ENCODE measurements around the gene METRN. TPM values are rescaled to one million over a fixed set of nuclear protein-coding genes. Genes with fewer than 3 reads are reported as not detected.

The METRN gene
- total RNA-seq, 4 donors from 2014 or later, result 4.9 to 47.2 (median 35.2) TPM

- intact Hi-C loops (cut with DNase I; ENCODE audit: low total_unique reads), result no loop called here
- peaks cover 12 to 31% (median 24%) of the 10 kb centered on the region in 4 donors for H3K4me1 ChIP-seq
- no peak for DNase-seq
- H3K9me3 ChIP-seq, result no peaks in the 10 kb centered on the region
- TF ChIP-seq POLR2AphosphoS5 (IDR thresholded peaks at IDR 0.05) (no peak), POLR2A (IDR thresholded peaks at IDR 0.05) (no peak), CTCF (IDR thresholded peaks at IDR 0.05) (no peak), EP300 (IDR thresholded peaks at IDR 0.05; ENCODE audit: low read depth) (no peak)
- no peak overlapping the region for H3K27ac ChIP-seq
- H3K27me3 ChIP-seq, result peaks cover 81% of the 10 kb centered on the region
- 47 to 94% methylated on average over 3 to 16 of the region's 19 CpGs for WGBS, 2 donors (ENCODE audit: low coverage in 1 of 2)
- H3K36me3 ChIP-seq, result no peaks in the 10 kb centered on the region
- no peak overlapping the region for H3K4me3 ChIP-seq
- in situ Hi-C loops (cut with MboI; ENCODE audit: low pct_ligation_motif_present in 1 of 4, low pct_unique_long_range_greater_than_20kb in 1 of 4, low sequenced_read_pairs in 3 of 4), result no loop called here
These were observed 15.8 kb upstream of the METRN start for GRCh38 chr16:698911-699671.

- no peak overlapping the region for H3K4me3 ChIP-seq
- 8% methylated on average over 59 of the region's 76 CpGs; no CpG with 5 or more reads in 1 of the 2 donors for WGBS, 2 donors (ENCODE audit: low coverage in 1 of 2)
- TF ChIP-seq CTCF (IDR thresholded peaks at IDR 0.05) (no peak), POLR2A (IDR thresholded peaks at IDR 0.05) (no peak), EP300 (IDR thresholded peaks at IDR 0.05; ENCODE audit: low read depth) (no peak), POLR2AphosphoS5 (IDR thresholded peaks at IDR 0.05) (no peak)
- H3K27ac ChIP-seq, result no peak overlapping the region
- intact Hi-C loops (cut with DNase I; ENCODE audit: low total_unique reads) (no loop called here), in situ Hi-C loops (cut with MboI; ENCODE audit: low pct_ligation_motif_present in 1 of 4, low pct_unique_long_range_greater_than_20kb in 1 of 4, low sequenced_read_pairs in 3 of 4) (no loop called here)
- H3K4me1 ChIP-seq, result peaks cover 3 to 14% (median 7%) of the 10 kb centered on the region in 4 donors
- H3K36me3 ChIP-seq, result no peaks in the 10 kb centered on the region
- H3K9me3 ChIP-seq, result no peaks in the 10 kb centered on the region
- no peak for DNase-seq
- H3K27me3 ChIP-seq, result peaks cover 82% of the 10 kb centered on the region
These were observed 14.0 kb upstream of the METRN start for GRCh38 chr16:700684-701584.

- in situ Hi-C loops (cut with MboI; ENCODE audit: low pct_ligation_motif_present in 1 of 4, low pct_unique_long_range_greater_than_20kb in 1 of 4, low sequenced_read_pairs in 3 of 4) (no loop called here), intact Hi-C loops (cut with DNase I; ENCODE audit: low total_unique reads) (no loop called here)
- H3K27ac ChIP-seq, result no peak overlapping the region
- no peak for DNase-seq
- TF ChIP-seq POLR2A (IDR thresholded peaks at IDR 0.05) (no peak), EP300 (IDR thresholded peaks at IDR 0.05; ENCODE audit: low read depth) (no peak), POLR2AphosphoS5 (IDR thresholded peaks at IDR 0.05) (no peak), CTCF (IDR thresholded peaks at IDR 0.05) (no peak)
- WGBS, 2 donors (ENCODE audit: low coverage in 1 of 2), result 79 to 85% methylated on average over 10 to 19 of the region's 19 CpGs
- H3K4me1 ChIP-seq, result peaks cover 0 to 12% (median 8%) of the 10 kb centered on the region in 4 donors
- H3K27me3 ChIP-seq, result peaks cover 89% of the 10 kb centered on the region
- H3K9me3 ChIP-seq, result no peaks in the 10 kb centered on the region
- no peaks in the 10 kb centered on the region for H3K36me3 ChIP-seq
- H3K4me3 ChIP-seq, result no peak overlapping the region
These were observed 12.6 kb upstream of the METRN start for GRCh38 chr16:702341-702740.

GRCh38 chr16:703406-703805 lies 11.5 kb upstream of the METRN start:
- Histone ChIP-seq H3K4me3 (no peak overlapping the region), H3K4me1 (peaks cover 0 to 12% (median 8%) of the 10 kb centered on the region in 4 donors), H3K27me3 (peaks cover 96% of the 10 kb centered on the region), H3K27ac (no peak overlapping the region), H3K9me3 (no peaks in the 10 kb centered on the region), H3K36me3 (no peaks in the 10 kb centered on the region)
- intact Hi-C loops (cut with DNase I; ENCODE audit: low total_unique reads) (no loop called here), in situ Hi-C loops (cut with MboI; ENCODE audit: low pct_ligation_motif_present in 1 of 4, low pct_unique_long_range_greater_than_20kb in 1 of 4, low sequenced_read_pairs in 3 of 4) (no loop called here)
- 69% methylated on average over 12 of the region's 12 CpGs; no CpG with 5 or more reads in 1 of the 2 donors for WGBS, 2 donors (ENCODE audit: low coverage in 1 of 2)
- DNase-seq, result no peak
- no peak for TF ChIP-seq EP300 (IDR thresholded peaks at IDR 0.05; ENCODE audit: low read depth)
- no peak for TF ChIP-seq POLR2AphosphoS5 (IDR thresholded peaks at IDR 0.05)
- TF ChIP-seq POLR2A (IDR thresholded peaks at IDR 0.05), result no peak
- no peak for TF ChIP-seq CTCF (IDR thresholded peaks at IDR 0.05)

Measured in transverse colon (tissue), 4 donors.